ENCODE results near the gene SNX24. TPM values are rescaled to one million over a fixed set of nuclear protein-coding genes. Genes with fewer than 3 reads are reported as not detected.

SNX24 gene
- polyA plus RNA-seq, 1 donor: 13.0 TPM

GRCh38 chr5:122921826-122922225 is 76.4 kb downstream of the SNX24 start:
- no peak for DNase-seq

- DNase-seq: no peak
Measured at GRCh38 chr5:122924203-122924602, 78.8 kb downstream of the SNX24 start.

GRCh38 chr5:122924719-122925395 is 79.4 kb downstream of the SNX24 start:
- DNase-seq: no peak

- no peak for DNase-seq
Measured at GRCh38 chr5:122929001-122929400, 83.6 kb downstream of the SNX24 start.

- no peak for DNase-seq
Measured at GRCh38 chr5:122929980-122930379, 84.6 kb downstream of the SNX24 start.

GRCh38 chr5:122933956-122934355 is 88.5 kb downstream of the SNX24 start:
- DNase-seq: peak; percentile 32

- DNase-seq: no peak
Measured at GRCh38 chr5:122936088-122936487, 90.7 kb downstream of the SNX24 start.

GRCh38 chr5:122937914-122938313 is 92.5 kb downstream of the SNX24 start:
- DNase-seq: no peak

- no peak for DNase-seq
Measured at GRCh38 chr5:122940890-122941289, 95.5 kb downstream of the SNX24 start.

- DNase-seq: no peak
Measured at GRCh38 chr5:122941737-122942136, 96.3 kb downstream of the SNX24 start.

GRCh38 chr5:122942164-122942914 is 96.9 kb downstream of the SNX24 start:
- no peak for DNase-seq

GRCh38 chr5:122943050-122943698 is 97.8 kb downstream of the SNX24 start:
- no peak for DNase-seq

- no peak for DNase-seq
Measured at GRCh38 chr5:122944051-122944450, 98.6 kb downstream of the SNX24 start.

GRCh38 chr5:122947372-122947771 is 102.0 kb downstream of the SNX24 start:
- no peak for DNase-seq

- no peak for DNase-seq
Measured at GRCh38 chr5:122947772-122948171, 102.4 kb downstream of the SNX24 start.

- no peak for DNase-seq
Measured at GRCh38 chr5:122948319-122948718, 102.9 kb downstream of the SNX24 start.

GRCh38 chr5:122951658-122952057 is 106.2 kb downstream of the SNX24 start:
- no peak for DNase-seq

GRCh38 chr5:122954719-122955118 is 109.3 kb downstream of the SNX24 start:
- no peak for DNase-seq

GRCh38 chr5:122957457-122957856 is 112.0 kb downstream of the SNX24 start:
- no peak for DNase-seq

GRCh38 chr5:122959740-122960445 is 114.5 kb downstream of the SNX24 start:
- no peak for DNase-seq

- DNase-seq: no peak
Measured at GRCh38 chr5:122963305-122963704, 117.9 kb downstream of the SNX24 start.

- no peak for DNase-seq
Measured at GRCh38 chr5:122965111-122965510, 119.7 kb downstream of the SNX24 start.

- DNase-seq: no peak
Measured at GRCh38 chr5:122967085-122967484, 121.7 kb downstream of the SNX24 start.

Measured in hindlimb muscle (tissue), 1 donor.